PC-3 (cell line): ENCODE measurements around the gene PRUNE2. TPM values are rescaled to one million over a fixed set of nuclear protein-coding genes. Genes with fewer than 3 reads are reported as not detected.

Source experiments
- ATAC-seq: fragments of 200-7000 bp; cut with Tn5 transposase; 2 replicates; pipeline ENCODE4 v1.9.1; 2020; ENCODE audit warnings: mild to moderate bottlenecking, moderate library complexity
- BruUV-seq: library from RNA; stranded (reverse); fragments of 400-500 nt; replicated peaks from 2 replicates; lab custom pipeline; 2021; lab: Mats Ljungman, UMichigan
- CTCF ChIA-PET: fragments of 300-600 bp; sonication (Branson Sonifier 250); formaldehyde crosslinking; loops from one replicate; lab custom pipeline; 2022; ENCODE audit warnings: antibody characterized with exemption; lab: Charles Lee
- POLR2A ChIA-PET: fragments of 300-600 bp; sonication (Branson Sonifier 250); formaldehyde crosslinking; loops from one replicate; lab custom pipeline; 2022; ENCODE audit warnings: antibody characterized with exemption; ENCODE audit not compliant: unreplicated experiment; lab: Charles Lee
- DNase-seq: peaks from one replicate; pipeline ENCODE4 v3.0.0-alpha.2; 2015
- H2AFZ ChIP-seq: fragments of 300-600 bp; sonication (generic); 2 replicates; pipeline ENCODE4 v1.6.0; 2016; ENCODE audit warnings: antibody characterized with exemption, low read length
- H3F3A ChIP-seq: fragments of 300-600 bp; sonication (generic); one replicate; pipeline ENCODE4 v1.6.0; 2017; ENCODE audit warnings: antibody characterized with exemption, low read length, control low read depth, mild to moderate bottlenecking; ENCODE audit not compliant: unreplicated experiment
- H3K27ac ChIP-seq: fragments of 300-600 bp; sonication (generic); 2 replicates; pipeline ENCODE4 v1.5.1; 2016; ENCODE audit warnings: mild to moderate bottlenecking, low read length
- H3K27me3 ChIP-seq: fragments of 300-600 bp; sonication (generic); 2 replicates; pipeline ENCODE4 v1.6.1; 2016; ENCODE audit warnings: low read length, mixed read lengths
- H3K36me3 ChIP-seq: fragments of 300-600 bp; sonication (generic); 2 replicates; pipeline ENCODE4 v1.6.1; 2016; ENCODE audit warnings: low read depth, mixed run types, low read length, mixed read lengths
- H3K4me1 ChIP-seq: fragments of 300-600 bp; sonication (generic); 2 replicates; pipeline ENCODE4 v1.5.1; 2016; ENCODE audit warnings: low read length; ENCODE audit not compliant: insufficient read depth
- H3K4me2 ChIP-seq: fragments of 300-600 bp; sonication (generic); 2 replicates; pipeline ENCODE4 v1.6.0; 2016; ENCODE audit warnings: low read length
- H3K4me3 ChIP-seq: fragments of 300-600 bp; sonication (generic); 2 replicates; pipeline ENCODE4 v1.5.1; 2016; ENCODE audit warnings: mild to moderate bottlenecking, low read length, mixed read lengths
- H3K79me2 ChIP-seq: fragments of 300-600 bp; sonication (generic); 2 replicates; pipeline ENCODE4 v1.6.1; 2017; ENCODE audit warnings: low read length, mixed read lengths
- H3K9ac ChIP-seq: fragments of 300-600 bp; sonication (generic); 2 replicates; pipeline ENCODE4 v1.6.0; 2016; ENCODE audit warnings: mild to moderate bottlenecking, low read length
- H3K9me2 ChIP-seq: fragments of 300-600 bp; sonication (generic); replicated peaks from 2 replicates; pipeline ENCODE4 v1.6.1; 2016; ENCODE audit warnings: mixed run types, low read length, mixed read lengths
- H3K9me3 ChIP-seq: fragments of 300-600 bp; sonication (generic); 2 replicates; pipeline ENCODE4 v1.6.1; 2016; ENCODE audit warnings: low read length, mixed read lengths
- H4K20me1 ChIP-seq: fragments of 300-600 bp; sonication (generic); 2 replicates; pipeline ENCODE4 v1.6.1; 2016; ENCODE audit warnings: low read length, mixed read lengths
- CTCF ChIP-seq: fragments of 300-600 bp; sonication (generic); conservative IDR thresholded peaks from 2 replicates; pipeline ENCODE4 v1.5.1; 2017; ENCODE audit warnings: antibody characterized with exemption, low read depth, mild to moderate bottlenecking, low read length
- EZH2 ChIP-seq: fragments of 300-600 bp; sonication (generic); IDR thresholded peaks from one replicate; pipeline ENCODE4 v1.6.1; 2017; ENCODE audit warnings: antibody characterized with exemption, mild to moderate bottlenecking, low read length; ENCODE audit not compliant: unreplicated experiment
- EZH2phosphoT487 ChIP-seq: fragments of 300-600 bp; sonication (generic); IDR thresholded peaks from 2 replicates; pipeline ENCODE4 v1.6.1; 2018; ENCODE audit warnings: mild to moderate bottlenecking, antibody characterized with exemption, low read length, borderline replicate concordance
- intact Hi-C: fragments of 100-400 bp; cut with micrococcal nuclease; formaldehyde crosslinking; loops from 2 replicates; pipeline ENCODE4 v1.9.0; 2023
- total RNA-seq: library from RNA; depleted of rRNA; stranded (reverse); fragments of >200 nt; gene quantifications from 2 replicates; pipeline ENCODE4 v1.2.3, GENCODE V29; 2014

Gene PRUNE2
- total RNA-seq, 1 experiment from 2014 or later, result not detected

DNA sequence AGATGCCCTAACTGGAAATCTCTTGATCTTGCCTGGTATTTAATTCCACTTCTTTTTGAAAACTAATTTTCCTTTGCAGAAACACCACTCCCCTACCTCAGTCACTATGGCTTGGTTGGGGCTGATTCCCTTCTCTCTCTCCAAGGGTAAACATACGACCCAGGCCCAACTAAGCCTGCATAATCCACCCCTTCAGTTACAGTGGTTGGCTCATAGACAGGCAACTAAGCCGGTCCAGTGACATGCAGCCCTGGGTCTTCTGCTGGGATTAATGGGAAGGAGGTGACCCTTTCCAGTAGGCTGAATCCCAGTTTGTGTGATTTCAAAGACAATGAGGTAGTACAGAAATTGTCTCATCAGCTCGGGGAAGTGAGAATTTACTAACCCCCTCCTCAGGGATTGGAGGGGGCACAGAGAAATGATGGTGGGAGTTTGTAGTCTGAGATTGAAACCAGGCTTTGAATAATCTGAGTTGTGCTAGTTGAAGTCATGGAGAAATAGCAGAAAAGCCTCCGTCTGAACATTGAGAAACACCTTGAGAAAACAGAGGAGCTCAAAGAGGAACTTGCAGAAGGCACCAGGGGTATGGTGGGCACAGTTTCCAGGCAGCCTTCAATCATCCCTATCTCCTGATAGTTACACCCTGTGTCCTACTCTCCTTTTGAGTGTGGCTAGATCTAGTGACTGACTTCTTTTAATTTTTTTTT, 298.0 kb downstream of the PRUNE2 start:
- POLR2A ChIA-PET, result no interaction called here

GRCh38 chr9:76605321-76605900, 300.5 kb downstream of the PRUNE2 start:
- POLR2A ChIA-PET, result no interaction called here

More for the DNA sequence above, 298.0 kb downstream of the PRUNE2 start:
- H3K27ac ChIP-seq, result no peak overlapping the region
- no peak for ATAC-seq
- no peaks in the 10 kb centered on the region for H3K36me3 ChIP-seq
- no peak for DNase-seq
- no peak overlapping the region for H2AFZ ChIP-seq
- BruUV-seq, result no TSS peak
- CTCF ChIA-PET, result no interaction called here
- no peaks in the 10 kb centered on the region for H3K9me3 ChIP-seq
- no peaks in the 10 kb centered on the region for H4K20me1 ChIP-seq
- no peaks in the 10 kb centered on the region for H3K79me2 ChIP-seq
- H3K4me3 ChIP-seq, result no peak overlapping the region
- TF ChIP-seq EZH2phosphoT487, result no peak
- TF ChIP-seq CTCF, result no peak
- H3K4me2 ChIP-seq, result no peak overlapping the region
- no peaks in the 10 kb centered on the region for H3F3A ChIP-seq
- H3K4me1 ChIP-seq, result no peaks in the 10 kb centered on the region
- intact Hi-C loops, result no loop called here
- no peaks in the 10 kb centered on the region for H3K9me2 ChIP-seq
- H3K9ac ChIP-seq, result no peak overlapping the region
- peaks cover 15% of the 10 kb centered on the region for H3K27me3 ChIP-seq

More at GRCh38 chr9:76605321-76605900, 300.5 kb downstream of the PRUNE2 start:
- no peak overlapping the region for H3K9ac ChIP-seq
- no peak for DNase-seq
- no peak overlapping the region for H2AFZ ChIP-seq
- intact Hi-C loops, result no loop called here
- no peaks in the 10 kb centered on the region for H3K9me3 ChIP-seq
- no peaks in the 10 kb centered on the region for H4K20me1 ChIP-seq
- CTCF ChIA-PET, result no interaction called here
- H3K4me3 ChIP-seq, result no peak overlapping the region
- no peak for ATAC-seq
- H3K27me3 ChIP-seq, result peaks cover 14% of the 10 kb centered on the region
- H3K4me2 ChIP-seq, result no peak overlapping the region
- H3K36me3 ChIP-seq, result no peaks in the 10 kb centered on the region
- TF ChIP-seq CTCF (no peak), EZH2phosphoT487 (no peak), EZH2 (no peak)
- H3F3A ChIP-seq, result no peaks in the 10 kb centered on the region
- no TSS peak for BruUV-seq
- no peaks in the 10 kb centered on the region for H3K9me2 ChIP-seq
- H3K79me2 ChIP-seq, result no peaks in the 10 kb centered on the region
- no peaks in the 10 kb centered on the region for H3K4me1 ChIP-seq
- H3K27ac ChIP-seq, result no peak overlapping the region
